Peyer's patch (tissue), 4 donors: ENCODE results near the gene CRKL.

ENCODE experiments used
- CTCF ChIP-seq, 6 experiments: fragments of 450-650 bp in 4 of 6; fragments of 200-600 bp in 2 of 6; sonication (generic) in 1 of 6; IDR thresholded peaks; one replicate each; pipeline ENCODE4 v1.5.1; 2017 to 2019; ENCODE audit warnings: antibody characterized with exemption in 6 of 6, mild to moderate bottlenecking in 3 of 6, moderate library complexity in 1 of 6
- POLR2A ChIP-seq, 2 donors: fragments of 450-650 bp; IDR thresholded peaks; one replicate each; pipeline ENCODE4 v1.5.1; 2017; ENCODE audit warnings: antibody characterized with exemption in 2 of 2, mild to moderate bottlenecking in 2 of 2, moderate library complexity in 2 of 2

- TF ChIP-seq CTCF (IDR thresholded peaks at IDR 0.05) (no peak), POLR2A (IDR thresholded peaks at IDR 0.05) (no peak)
These were observed 5.0 kb downstream of the CRKL start for GRCh38 chr22:20922141-20922751.
